Body of pancreas (tissue), 4 donors: ENCODE data around the gene NRL. TPM values are rescaled to one million over a fixed set of nuclear protein-coding genes. Genes with fewer than 3 reads are reported as not detected.

Experiments used
- ATAC-seq: fragments of 150-250 bp; one replicate; pipeline ENCODE4 v1.9.1; 2016
- DNase-seq, 4 donors: peaks; one replicate each; pipeline ENCODE4 v3.0.0-alpha.2; 2019
- H3K27ac ChIP-seq, 4 donors: fragments of 200-600 bp; sonication (generic); 1 replicate in 3 of 4; 2 replicates in 1 of 4; pipeline versions ENCODE4 v1.5.1 to v1.6.1; 2016 to 2019; ENCODE audit warnings: mild to moderate bottlenecking in 1 of 4, mixed read lengths in 1 of 4, moderate library complexity in 1 of 4
- H3K27me3 ChIP-seq, 2 donors: fragments of 200-600 bp; sonication (generic); one replicate each; pipeline ENCODE4 v1.6.0; 2016; ENCODE audit warnings: mild to moderate bottlenecking in 1 of 2
- H3K36me3 ChIP-seq, 2 donors: fragments of 200-600 bp; sonication (generic); replicated peaks in 1 of 2; 2 replicates each; pipeline ENCODE4 v1.5.1; 2016; ENCODE audit warnings: low read depth in 2 of 2; ENCODE audit not compliant: insufficient read depth in 1 of 2
- H3K4me1 ChIP-seq: fragments of 200-600 bp; sonication (generic); one replicate; pipeline ENCODE4 v1.6.0; 2016
- H3K4me3 ChIP-seq, 2 donors: fragments of 200-600 bp; sonication (generic); 1 replicate in 1 of 2; 2 replicates in 1 of 2; pipeline ENCODE4 v1.5.1; 2016 to 2019
- H3K9me3 ChIP-seq, 3 donors: fragments of 200-600 bp; sonication (generic); 1 replicate in 2 of 3; 2 replicates in 1 of 3; pipeline ENCODE4 v1.5.1; 2016
- CTCF ChIP-seq, 7 experiments: fragments of 450-650 bp in 4 of 7; fragments of 200-600 bp in 3 of 7; sonication (generic) in 3 of 7; IDR thresholded peaks; one replicate each; pipeline ENCODE4 v1.5.1; 2016 to 2019; ENCODE audit warnings: antibody characterized with exemption in 7 of 7
- POLR2A ChIP-seq, 3 donors: fragments of 450-650 bp; IDR thresholded peaks; one replicate each; pipeline ENCODE4 v1.6.1; 2016; ENCODE audit warnings: antibody characterized with exemption in 3 of 3, mild to moderate bottlenecking in 2 of 3
- WGBS, 2 donors: methylation state at CpG; one replicate each; pipeline ENCODE4 v1.1.5; 2017; 5-methylcytosine and 5-hydroxymethylcytosine counted together
- intact Hi-C: fragments of 100-400 bp; cut with DNase I; formaldehyde crosslinking; loops from one replicate; pipeline ENCODE4 v1.15.1; 2023
- total RNA-seq, 2 donors: library from RNA; depleted of rRNA; stranded (reverse); fragments of >200 nt; gene quantifications; one replicate each; pipeline ENCODE4 v1.1.0, GENCODE V29; 2016

NRL gene
- total RNA-seq, 2 donors from 2014 or later, result 2.1 to 2.6 TPM

DNA sequence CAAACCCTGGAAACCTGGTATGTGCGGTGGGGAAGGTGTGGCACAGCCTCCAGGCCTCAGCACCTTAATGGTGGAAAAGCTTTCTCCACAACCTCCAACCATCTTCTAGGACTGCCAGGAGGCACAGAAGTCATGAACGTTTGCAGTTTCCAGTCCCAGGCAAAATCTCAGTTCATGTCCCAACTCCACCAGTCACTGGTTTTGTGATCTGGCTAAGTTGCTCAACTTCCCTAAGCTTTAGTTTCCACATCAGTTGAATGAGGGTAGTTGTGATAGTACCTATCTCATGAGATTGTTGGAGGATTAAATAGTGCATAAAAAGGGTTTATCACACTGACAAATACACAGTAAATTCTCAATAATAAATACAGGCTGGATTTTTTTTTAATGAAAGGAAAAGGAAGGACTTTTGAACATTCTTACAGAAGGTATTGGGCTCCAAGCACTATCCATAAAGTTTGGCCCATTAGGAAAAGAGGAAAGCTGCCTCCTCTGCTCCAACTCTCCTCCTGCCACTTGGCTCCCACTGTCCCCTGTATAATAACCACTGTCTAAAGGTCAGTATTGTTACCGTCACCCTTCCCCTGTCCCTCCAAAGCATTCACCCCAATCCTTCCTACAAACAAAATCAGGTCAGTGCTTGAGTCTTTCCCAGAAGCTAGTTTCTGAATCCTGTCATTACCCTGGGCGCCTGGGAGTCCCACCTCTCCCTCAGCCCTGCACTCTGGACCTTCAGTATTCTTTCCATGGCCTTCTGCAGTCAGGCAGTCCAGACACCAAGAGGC is 14.4 kb downstream of the NRL start:
- peaks cover 0 to 5% of the 10 kb centered on the region in 2 donors for H3K36me3 ChIP-seq
- H3K9me3 ChIP-seq, result no peaks in the 10 kb centered on the region
- ATAC-seq (no peak), DNase-seq (no peak)
- H3K27ac ChIP-seq, result peak overlapping the region in 1 of 4 donors; percentile 12
- intact Hi-C loops, result no loop called here
- H3K4me1 ChIP-seq, result peaks cover 43% of the 10 kb centered on the region
- TF ChIP-seq POLR2A (IDR thresholded peaks at IDR 0.05), result no peak
- TF ChIP-seq CTCF (IDR thresholded peaks at IDR 0.05), result no peak
- H3K4me3 ChIP-seq, result no peak overlapping the region
- WGBS, 2 donors, result 68 to 80% methylated on average over 4 of the region's 4 CpGs
- H3K27me3 ChIP-seq, result no peaks in the 10 kb centered on the region

- peak; percentile 89 for ATAC-seq
- TF ChIP-seq CTCF (IDR thresholded peaks at IDR 0.05) (peak in 4 of 7 experiments; percentile 13 to 27 (median 24)), POLR2A (IDR thresholded peaks at IDR 0.05) (peak in 2 of 3 donors; percentile 43 to 48)
- H3K27ac ChIP-seq, result peak overlapping the region; percentile 56 to 82 (median 71)
- intact Hi-C loops, result no loop called here
- no peaks in the 10 kb centered on the region for H3K27me3 ChIP-seq
- peaks cover 0 to 5% of the 10 kb centered on the region in 2 donors for H3K36me3 ChIP-seq
- no peak overlapping the region for H3K4me3 ChIP-seq
- peaks cover 51% of the 10 kb centered on the region for H3K4me1 ChIP-seq
- 37 to 60% methylated on average over 3 to 17 of the region's 17 CpGs for WGBS, 2 donors
- H3K9me3 ChIP-seq, result no peaks in the 10 kb centered on the region
- DNase-seq, result peak; percentile 95 to 97 (median 96)
Measured at GRCh38 chr14:24098927-24099813, 15.6 kb downstream of the NRL start.

- 87 to 88% methylated on average over 11 to 15 of the region's 16 CpGs for WGBS, 2 donors
- H3K27ac ChIP-seq, result peak overlapping the region; percentile 56 to 82 (median 71)
- DNase-seq, result no peak
Measured at GRCh38 chr14:24098229-24098926, 16.4 kb downstream of the NRL start.

More at GRCh38 chr14:24098229-24098926, 16.4 kb downstream of the NRL start:
- Histone ChIP-seq H3K9me3 (no peaks in the 10 kb centered on the region), H3K4me1 (peaks cover 57% of the 10 kb centered on the region), H3K27me3 (no peaks in the 10 kb centered on the region), H3K36me3 (peaks cover 0 to under 1% of the 10 kb centered on the region in 2 donors), H3K4me3 (no peak overlapping the region)
- no peak for ATAC-seq
- TF ChIP-seq CTCF (IDR thresholded peaks at IDR 0.05), result no peak
- no peak for TF ChIP-seq POLR2A (IDR thresholded peaks at IDR 0.05)
- intact Hi-C loops, result no loop called here
